ENCODE results near the gene FGFR2. TPM values are rescaled to one million over a fixed set of nuclear protein-coding genes. Genes with fewer than 3 reads are reported as not detected.

The FGFR2 gene
- total RNA-seq, 1 donor from 2014 or later, result 11.8 TPM

DNA sequence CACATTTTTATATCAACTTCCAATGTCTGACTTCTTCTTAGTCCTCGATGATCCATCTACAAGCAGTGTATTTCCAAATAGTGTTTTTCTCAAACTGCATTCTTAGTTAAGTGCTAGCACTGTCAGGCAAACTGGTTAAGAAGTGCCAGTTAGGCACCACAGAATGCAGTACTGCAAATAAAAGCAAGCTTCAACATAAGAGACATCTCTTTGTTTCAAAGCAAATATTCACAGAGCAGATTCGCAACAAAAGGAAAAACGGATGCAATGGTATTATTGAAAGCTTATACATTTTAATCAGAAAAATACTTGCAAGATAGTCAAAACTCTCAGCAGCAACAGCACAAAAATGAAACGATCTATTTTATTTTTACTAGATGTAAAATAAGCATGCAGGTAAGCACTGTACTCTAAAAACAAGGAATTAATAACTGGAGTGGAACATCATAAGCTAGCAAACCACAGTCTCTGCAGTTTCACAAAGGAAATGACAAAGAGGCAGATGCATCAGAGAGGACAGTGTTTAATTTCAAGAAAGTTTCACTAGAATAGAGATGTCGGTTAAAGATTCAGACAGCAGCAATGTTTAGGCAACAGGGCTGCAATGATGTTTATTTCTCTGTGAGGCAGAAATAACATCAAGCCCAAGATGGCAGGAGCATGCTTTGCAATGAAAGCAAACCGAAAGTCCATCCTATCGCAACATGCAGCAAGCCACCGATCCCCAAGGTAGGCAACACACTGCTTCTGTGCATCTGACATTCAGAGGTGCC is 82.0 kb downstream of the FGFR2 start:
- Histone ChIP-seq H3K79me2 (ENCODE audit: insufficient read depth, low read length) (no peaks in the 10 kb centered on the region), H3K9ac (ENCODE audit: low read length) (no peak overlapping the region), H3K4me3 (ENCODE audit: insufficient read depth, low read depth, low read length) (no peak overlapping the region), H3K9me3 (ENCODE audit: insufficient read depth, low read depth, low read length) (no peaks in the 10 kb centered on the region), H3K27me3 (ENCODE audit: insufficient read depth, low read length) (peaks cover 2% of the 10 kb centered on the region), H3K4me2 (ENCODE audit: low read length) (no peak overlapping the region), H3K4me1 (ENCODE audit: insufficient read depth, low read length) (no peaks in the 10 kb centered on the region), H3K27ac (ENCODE audit: low read depth, low read length) (no peak overlapping the region), H4K20me1 (ENCODE audit: insufficient read depth, low read length) (no peaks in the 10 kb centered on the region), H2AFZ (ENCODE audit: low read depth, low read length) (no peak overlapping the region), H3K36me3 (ENCODE audit: insufficient read depth, low read length) (no peaks in the 10 kb centered on the region)
- Mint-ChIP-seq H3K4me1 (ENCODE audit: low read depth, unreplicated experiment) (peaks cover 25% of the 10 kb centered on the region), H3K4me3 (ENCODE audit: unreplicated experiment) (no peak overlapping the region), H3K27me3 (ENCODE audit: low read depth, unreplicated experiment) (no peaks in the 10 kb centered on the region), H3K27ac (ENCODE audit: unreplicated experiment) (no peak overlapping the region), H3K9me3 (ENCODE audit: unreplicated experiment) (no peaks in the 10 kb centered on the region), H3K36me3 (ENCODE audit: low read depth, unreplicated experiment) (peaks cover 17% of the 10 kb centered on the region)
- FAIRE-seq, result no peak
- TF ChIP-seq, protein P1, sequence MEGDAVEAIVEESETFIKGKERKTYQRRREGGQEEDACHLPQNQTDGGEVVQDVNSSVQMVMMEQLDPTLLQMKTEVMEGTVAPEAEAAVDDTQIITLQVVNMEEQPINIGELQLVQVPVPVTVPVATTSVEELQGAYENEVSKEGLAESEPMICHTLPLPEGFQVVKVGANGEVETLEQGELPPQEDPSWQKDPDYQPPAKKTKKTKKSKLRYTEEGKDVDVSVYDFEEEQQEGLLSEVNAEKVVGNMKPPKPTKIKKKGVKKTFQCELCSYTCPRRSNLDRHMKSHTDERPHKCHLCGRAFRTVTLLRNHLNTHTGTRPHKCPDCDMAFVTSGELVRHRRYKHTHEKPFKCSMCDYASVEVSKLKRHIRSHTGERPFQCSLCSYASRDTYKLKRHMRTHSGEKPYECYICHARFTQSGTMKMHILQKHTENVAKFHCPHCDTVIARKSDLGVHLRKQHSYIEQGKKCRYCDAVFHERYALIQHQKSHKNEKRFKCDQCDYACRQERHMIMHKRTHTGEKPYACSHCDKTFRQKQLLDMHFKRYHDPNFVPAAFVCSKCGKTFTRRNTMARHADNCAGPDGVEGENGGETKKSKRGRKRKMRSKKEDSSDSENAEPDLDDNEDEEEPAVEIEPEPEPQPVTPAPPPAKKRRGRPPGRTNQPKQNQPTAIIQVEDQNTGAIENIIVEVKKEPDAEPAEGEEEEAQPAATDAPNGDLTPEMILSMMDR (IDR thresholded peaks at IDR 0.05; ENCODE audit: insufficient read depth, low read depth, low read length), result no peak
- no peak for DNase-seq (ENCODE audit: low read depth)

DNA sequence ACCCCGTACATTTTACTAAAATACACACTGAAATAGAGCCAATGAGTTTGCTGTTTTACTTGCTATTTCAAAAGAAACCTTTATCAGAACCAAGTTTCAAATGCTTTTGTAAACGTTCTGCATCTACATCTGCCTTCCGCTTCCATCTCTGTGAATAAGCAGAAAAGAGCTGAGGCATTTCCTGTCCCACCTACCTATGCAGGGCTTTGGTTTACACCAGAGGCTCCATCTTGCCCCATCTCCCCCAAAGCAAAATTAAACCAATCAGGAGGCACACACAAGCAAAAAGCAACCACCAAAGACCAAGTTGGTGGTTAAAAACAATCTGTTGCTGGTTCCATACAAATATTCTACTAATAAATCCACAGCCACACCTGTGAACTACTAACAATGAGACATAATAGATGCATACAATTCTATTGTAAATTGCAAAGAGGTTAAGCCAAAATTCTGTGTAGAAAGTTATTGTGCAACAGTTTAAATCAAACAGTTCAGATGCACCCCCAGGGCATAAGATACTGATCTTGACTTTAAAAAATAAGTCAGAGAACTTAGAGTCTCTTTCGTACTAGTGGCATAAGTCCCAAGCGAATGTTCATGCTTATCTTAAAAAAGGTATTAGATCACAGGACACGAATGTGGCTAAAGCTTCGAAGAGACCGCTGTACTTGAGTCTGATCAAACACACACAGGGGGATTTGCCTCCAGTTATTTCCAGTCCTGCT is 83.9 kb downstream of the FGFR2 start:
- H3K4me3 Mint-ChIP-seq (ENCODE audit: unreplicated experiment), result no peak overlapping the region
- no peak overlapping the region for H3K27ac ChIP-seq (ENCODE audit: low read depth, low read length)
- peaks cover 3% of the 10 kb centered on the region for H3K4me1 ChIP-seq (ENCODE audit: insufficient read depth, low read length)
- H3K4me1 Mint-ChIP-seq (ENCODE audit: low read depth, unreplicated experiment), result peaks cover 26% of the 10 kb centered on the region
- DNase-seq (ENCODE audit: low read depth) (no peak), FAIRE-seq (no peak)
- no peak overlapping the region for H3K4me3 ChIP-seq (ENCODE audit: insufficient read depth, low read depth, low read length)
- H2AFZ ChIP-seq (ENCODE audit: low read depth, low read length), result no peak overlapping the region
- no peaks in the 10 kb centered on the region for H3K27me3 Mint-ChIP-seq (ENCODE audit: low read depth, unreplicated experiment)
- peaks cover 2% of the 10 kb centered on the region for H3K27me3 ChIP-seq (ENCODE audit: insufficient read depth, low read length)
- H3K9me3 Mint-ChIP-seq (ENCODE audit: unreplicated experiment), result no peaks in the 10 kb centered on the region
- TF ChIP-seq, protein P1 (IDR thresholded peaks at IDR 0.05; ENCODE audit: insufficient read depth, low read depth, low read length), result no peak
- no peak for TF ChIP-seq EZH2 (IDR thresholded peaks at IDR 0.05; ENCODE audit: insufficient read depth, low read length)
- no peaks in the 10 kb centered on the region for H3K9me3 ChIP-seq (ENCODE audit: insufficient read depth, low read depth, low read length)
- H3K27ac Mint-ChIP-seq (ENCODE audit: unreplicated experiment), result no peak overlapping the region
- H3K4me2 ChIP-seq (ENCODE audit: low read length), result no peak overlapping the region
- peaks cover 11% of the 10 kb centered on the region for H3K36me3 Mint-ChIP-seq (ENCODE audit: low read depth, unreplicated experiment)
- H3K79me2 ChIP-seq (ENCODE audit: insufficient read depth, low read length), result no peaks in the 10 kb centered on the region
- no peak overlapping the region for H3K9ac ChIP-seq (ENCODE audit: low read length)
- H4K20me1 ChIP-seq (ENCODE audit: insufficient read depth, low read length), result no peaks in the 10 kb centered on the region
- H3K36me3 ChIP-seq (ENCODE audit: insufficient read depth, low read length), result no peaks in the 10 kb centered on the region

DNA sequence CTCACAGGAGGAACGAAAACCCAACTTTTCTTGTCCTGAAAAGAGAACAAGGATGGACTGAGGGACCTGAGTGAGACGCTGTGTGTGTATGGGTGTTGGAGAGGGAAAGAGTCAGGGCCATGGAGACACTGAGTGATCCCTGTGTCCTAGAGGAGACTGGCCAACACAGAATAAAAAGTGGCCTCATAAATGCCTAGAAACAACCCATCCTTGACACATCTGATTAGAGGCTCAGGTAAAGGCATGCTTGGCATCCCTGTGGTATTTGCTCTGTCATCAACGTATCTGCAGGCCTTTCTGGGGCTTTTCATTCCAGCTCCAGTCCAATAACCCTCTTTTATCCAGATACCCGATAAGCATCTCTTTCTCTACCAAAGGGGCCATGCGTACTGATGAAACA is 86.3 kb downstream of the FGFR2 start:
- no peaks in the 10 kb centered on the region for H3K27me3 Mint-ChIP-seq (ENCODE audit: low read depth, unreplicated experiment)
- DNase-seq (ENCODE audit: low read depth), result no peak
- no peak for FAIRE-seq

More for the DNA sequence above, 86.3 kb downstream of the FGFR2 start:
- Mint-ChIP-seq H3K27ac (ENCODE audit: unreplicated experiment) (no peak overlapping the region), H3K4me3 (ENCODE audit: unreplicated experiment) (no peak overlapping the region), H3K4me1 (ENCODE audit: low read depth, unreplicated experiment) (peaks cover 35% of the 10 kb centered on the region), H3K9me3 (ENCODE audit: unreplicated experiment) (no peaks in the 10 kb centered on the region), H3K36me3 (ENCODE audit: low read depth, unreplicated experiment) (peaks cover 3% of the 10 kb centered on the region)
- H3K36me3 ChIP-seq (ENCODE audit: insufficient read depth, low read length), result no peaks in the 10 kb centered on the region
- TF ChIP-seq, protein P1 (IDR thresholded peaks at IDR 0.05; ENCODE audit: insufficient read depth, low read depth, low read length), result no peak
- no peak for TF ChIP-seq EZH2 (IDR thresholded peaks at IDR 0.05; ENCODE audit: insufficient read depth, low read length)
- H3K79me2 ChIP-seq (ENCODE audit: insufficient read depth, low read length), result no peaks in the 10 kb centered on the region
- no peak overlapping the region for H3K27ac ChIP-seq (ENCODE audit: low read depth, low read length)
- H3K4me2 ChIP-seq (ENCODE audit: low read length), result no peak overlapping the region
- H3K4me3 ChIP-seq (ENCODE audit: insufficient read depth, low read depth, low read length), result no peak overlapping the region
- peaks cover 2% of the 10 kb centered on the region for H3K27me3 ChIP-seq (ENCODE audit: insufficient read depth, low read length)
- no peak overlapping the region for H3K9ac ChIP-seq (ENCODE audit: low read length)
- H3K4me1 ChIP-seq (ENCODE audit: insufficient read depth, low read length), result peaks cover 3% of the 10 kb centered on the region
- no peak overlapping the region for H2AFZ ChIP-seq (ENCODE audit: low read depth, low read length)
- no peaks in the 10 kb centered on the region for H4K20me1 ChIP-seq (ENCODE audit: insufficient read depth, low read length)
- H3K9me3 ChIP-seq (ENCODE audit: insufficient read depth, low read depth, low read length), result no peaks in the 10 kb centered on the region

Data from astrocyte (in vitro differentiated cells and primary cell).